CD4-positive, CD25-positive, alpha-beta regulatory T cell (primary cell): ENCODE data around the gene ALX1. TPM values are rescaled to one million over a fixed set of nuclear protein-coding genes. Genes with fewer than 3 reads are reported as not detected.

ENCODE experiments used
- ATAC-seq, 2 donors: fragments of 150-1000 bp; cut with Tn5 transposase; one replicate each; pipeline ENCODE4 v1.10.0; 2021; ENCODE audit warnings: low read depth in 2 of 2, moderate number of reproducible peaks in 2 of 2, moderate library complexity in 1 of 2
- DNase-seq, 3 donors: peaks; one replicate each; pipeline versions ENCODE4 v3.0.0 to v3.0.0-alpha.2; 2012 to 2022; ENCODE audit warnings: mixed read lengths in 1 of 3
- H3K27ac ChIP-seq: one replicate; pipeline ENCODE4 v1.7.0; 2013; ENCODE audit warnings: mild to moderate bottlenecking, low read length; ENCODE audit not compliant: insufficient read depth, poor library complexity, severe bottlenecking
- H3K27me3 ChIP-seq: one replicate; pipeline ENCODE4 v1.7.0; 2013; ENCODE audit warnings: low read length; ENCODE audit not compliant: control insufficient read depth, insufficient read depth
- H3K36me3 ChIP-seq: one replicate; pipeline ENCODE4 v1.7.0; 2013; ENCODE audit warnings: mild to moderate bottlenecking, low read length, moderate library complexity; ENCODE audit not compliant: control insufficient read depth, insufficient read depth
- H3K4me1 ChIP-seq: 2 replicates; pipeline ENCODE4 v1.7.0; 2013; ENCODE audit warnings: mild to moderate bottlenecking, low read length; ENCODE audit not compliant: insufficient read depth, control insufficient read depth, poor library complexity, severe bottlenecking
- H3K4me3 ChIP-seq: one replicate; pipeline ENCODE4 v1.7.0; 2013; ENCODE audit warnings: low read depth, mild to moderate bottlenecking, low read length, moderate library complexity
- H3K9me3 ChIP-seq, 2 experiments: 1 replicate in 1 of 2; 2 replicates in 1 of 2; pipeline ENCODE4 v1.7.0; 2013; ENCODE audit warnings: low read length in 2 of 2, mild to moderate bottlenecking in 1 of 2, moderate library complexity in 1 of 2; ENCODE audit not compliant: control insufficient read depth in 2 of 2
- H3K27ac Mint-ChIP-seq, 3 donors: one replicate each; pipeline ENCODE4 v1.8.0; 2020 to 2022; ENCODE audit warnings: mild to moderate bottlenecking in 3 of 3, mixed read lengths in 3 of 3, moderate library complexity in 2 of 3
- H3K27me3 Mint-ChIP-seq: one replicate; pipeline ENCODE4 v1.8.0; 2022; ENCODE audit warnings: mild to moderate bottlenecking, mixed read lengths
- H3K36me3 Mint-ChIP-seq: one replicate; pipeline ENCODE4 v1.8.0; 2020; ENCODE audit warnings: mixed read lengths
- H3K4me1 Mint-ChIP-seq, 4 donors: one replicate each; pipeline ENCODE4 v1.8.0; 2020 to 2022; ENCODE audit warnings: mixed read lengths in 4 of 4, mild to moderate bottlenecking in 1 of 4
- H3K4me3 Mint-ChIP-seq, 4 donors: one replicate each; pipeline ENCODE4 v1.8.0; 2020 to 2022; ENCODE audit warnings: mild to moderate bottlenecking in 4 of 4, mixed read lengths in 4 of 4, moderate library complexity in 3 of 4
- H3K9me3 Mint-ChIP-seq, 7 donors: one replicate each; pipeline ENCODE4 v1.8.0; 2020 to 2022; ENCODE audit warnings: mixed read lengths in 7 of 7, mild to moderate bottlenecking in 3 of 7, moderate library complexity in 2 of 7
- polyA plus RNA-seq, 4 donors: library from polyadenylated mRNA; unstranded; fragments of 300-500 nt; fragmentation: Illumina TruSeq; gene quantifications; one replicate each; pipeline ENCODE4 v1.2.3, GENCODE V29; 2021
- total RNA-seq: library from RNA; stranded (reverse); gene quantifications from one replicate; pipeline ENCODE4 v1.2.3, GENCODE V29; 2022

ALX1 gene
- total and polyA plus RNA-seq, 5 donors from 2014 or later: not detected

DNA sequence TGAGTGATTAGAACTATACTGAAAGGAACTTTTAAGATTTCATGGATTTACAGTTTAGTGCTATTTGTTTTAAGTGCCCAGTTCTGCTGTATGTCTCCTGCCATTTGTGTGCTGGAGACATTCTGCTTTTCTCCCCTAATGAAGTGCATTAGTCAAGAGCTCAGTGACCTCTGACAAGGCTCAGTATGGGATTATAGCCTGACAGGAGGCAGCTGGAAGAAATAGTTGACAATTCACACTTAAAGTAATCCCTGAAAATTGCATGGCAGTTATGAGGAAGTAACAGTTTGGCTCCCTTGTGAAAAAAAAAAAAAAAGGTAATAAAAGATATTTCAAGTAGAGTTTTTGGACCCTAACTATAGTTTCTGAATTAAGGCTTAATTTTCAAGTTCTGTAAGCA is 70.3 kb downstream of the ALX1 start:
- Mint-ChIP-seq H3K27ac (no peak overlapping the region), H3K27me3 (no peaks in the 10 kb centered on the region), H3K9me3 (peaks cover 0 to 5% (median 1%) of the 10 kb centered on the region in 7 donors), H3K4me1 (no peaks in the 10 kb centered on the region), H3K36me3 (no peaks in the 10 kb centered on the region), H3K4me3 (no peak overlapping the region)
- no peaks in the 10 kb centered on the region for H3K36me3 ChIP-seq
- ATAC-seq (no peak), DNase-seq (no peak)
- H3K27ac ChIP-seq: no peak overlapping the region
- H3K4me3 ChIP-seq: no peak overlapping the region
- H3K4me1 ChIP-seq: no peaks in the 10 kb centered on the region
- H3K27me3 ChIP-seq: no peaks in the 10 kb centered on the region
- H3K9me3 ChIP-seq: peaks cover 0 to 2% of the 10 kb centered on the region in 2 experiments

Other genes with a start within 250 kb of the ALX1 start
- not detected for gene TSPAN19, start 243.9 kb upstream of the ALX1 start, total RNA-seq
- gene TSPAN19, start 243.9 kb upstream of the ALX1 start, polyA plus RNA-seq: not detected
- gene LRRIQ1, start 243.9 kb upstream of the ALX1 start, total RNA-seq: not detected
- not detected for gene LRRIQ1, start 243.9 kb upstream of the ALX1 start, polyA plus RNA-seq